ENCODE data around the gene ATP2B2.

DNA sequence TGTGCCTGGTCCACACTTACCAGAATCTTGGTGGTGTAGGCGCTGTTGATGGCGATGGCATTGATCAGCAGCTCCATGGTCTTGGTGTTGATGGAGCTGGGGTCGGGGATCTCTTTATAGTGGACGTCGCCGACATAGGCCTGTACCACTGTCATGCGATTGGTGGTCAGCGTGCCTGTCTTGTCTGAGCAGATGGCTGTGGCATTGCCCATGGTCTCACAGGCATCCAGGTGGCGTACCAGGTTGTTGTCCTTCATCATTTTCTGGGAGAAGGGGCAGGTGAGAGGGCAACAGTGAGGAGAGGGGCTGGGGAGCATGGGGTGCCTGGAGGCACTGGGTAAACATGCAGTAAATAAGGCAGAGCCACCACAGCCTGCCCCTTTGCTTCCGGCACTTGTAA, 133.6 kb downstream of the ATP2B2 start:
- TF ChIP-seq, protein P1, sequence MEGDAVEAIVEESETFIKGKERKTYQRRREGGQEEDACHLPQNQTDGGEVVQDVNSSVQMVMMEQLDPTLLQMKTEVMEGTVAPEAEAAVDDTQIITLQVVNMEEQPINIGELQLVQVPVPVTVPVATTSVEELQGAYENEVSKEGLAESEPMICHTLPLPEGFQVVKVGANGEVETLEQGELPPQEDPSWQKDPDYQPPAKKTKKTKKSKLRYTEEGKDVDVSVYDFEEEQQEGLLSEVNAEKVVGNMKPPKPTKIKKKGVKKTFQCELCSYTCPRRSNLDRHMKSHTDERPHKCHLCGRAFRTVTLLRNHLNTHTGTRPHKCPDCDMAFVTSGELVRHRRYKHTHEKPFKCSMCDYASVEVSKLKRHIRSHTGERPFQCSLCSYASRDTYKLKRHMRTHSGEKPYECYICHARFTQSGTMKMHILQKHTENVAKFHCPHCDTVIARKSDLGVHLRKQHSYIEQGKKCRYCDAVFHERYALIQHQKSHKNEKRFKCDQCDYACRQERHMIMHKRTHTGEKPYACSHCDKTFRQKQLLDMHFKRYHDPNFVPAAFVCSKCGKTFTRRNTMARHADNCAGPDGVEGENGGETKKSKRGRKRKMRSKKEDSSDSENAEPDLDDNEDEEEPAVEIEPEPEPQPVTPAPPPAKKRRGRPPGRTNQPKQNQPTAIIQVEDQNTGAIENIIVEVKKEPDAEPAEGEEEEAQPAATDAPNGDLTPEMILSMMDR (conservative IDR thresholded peaks at IDR 0.05; ENCODE audit: low read length), result no peak
- no peak for TF ChIP-seq EZH2phosphoT487 (IDR thresholded peaks at IDR 0.05; ENCODE audit: borderline replicate concordance)

Data from Loucy (cell line).